H1 (cell line): ENCODE data around the gene INHA. TPM values are rescaled to one million over a fixed set of nuclear protein-coding genes. Genes with fewer than 3 reads are reported as not detected.

Experiments used
- CHD7 ChIP-seq: fragments of 300-600 bp; sonication (generic); IDR thresholded peaks from 2 replicates; pipeline ENCODE4 v1.7.1; 2012; ENCODE audit warnings: low read length, moderate library complexity, mild to moderate bottlenecking, inconsistent platforms; ENCODE audit not compliant: insufficient replicate concordance
- polyA plus RNA-seq, 7 experiments: library from polyadenylated mRNA; depleted of rRNA in 3 of 7; stranded (reverse) in 5 of 7; unstranded in 2 of 7; fragments of >200 nt in 5 of 7; fragments of 200-250 nt in 2 of 7; gene quantifications; 1 replicate in 5 of 7; 2 replicates in 1 of 7; 4 replicates in 1 of 7; pipeline versions ENCODE4 v1.2.1 to v1.2.3, GENCODE V29; 2011 to 2013; ENCODE audit warnings: missing spikeins in 2 of 7, mixed read lengths in 2 of 7
- total RNA-seq: library from RNA; stranded (reverse); fragmentation: NEBNext Ultra II Directional; extraction: Animal tissue kit (Norgen Biotek cat#: 25700); gene quantifications from 2 replicates; pipeline ENCODE4 v1.2.1, GENCODE V29; 2021

INHA gene
- total and polyA plus RNA-seq, 2 of the 8 experiments (the other 6 are each of a cell fraction or from before 2014, with no cell fraction given), result 0.65 to 2.7 TPM

DNA sequence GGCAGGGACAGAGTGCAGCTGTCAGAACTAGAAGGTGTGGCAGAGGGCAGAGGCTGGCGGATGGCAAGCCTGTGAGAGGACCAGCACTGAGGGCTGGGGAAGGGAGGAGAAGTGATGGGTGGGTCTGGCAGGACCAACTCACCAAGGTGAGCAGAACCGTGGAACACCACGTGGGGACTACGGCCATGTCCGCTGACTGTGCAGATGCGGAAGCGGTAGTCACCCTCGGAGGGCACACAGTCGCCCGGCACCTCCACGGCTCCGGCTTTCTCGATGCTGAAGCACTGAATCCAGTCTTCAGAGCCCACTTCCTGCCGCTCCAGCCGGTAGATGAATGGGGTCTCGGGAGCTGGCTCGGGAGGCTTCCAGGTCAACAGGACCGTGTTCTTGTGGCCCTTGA lies 5.0 kb upstream of the INHA start (continued):
- TF ChIP-seq CHD7, result no peak
